ENCODE results near the gene CHCHD3. TPM values are rescaled to one million over a fixed set of nuclear protein-coding genes. Genes with fewer than 3 reads are reported as not detected.
"Not testable (repeated sequence)": the region's sequence is repeated elsewhere in the genome, so short reads cannot be mapped to it uniquely, and the experiment has no call there.

CHCHD3 gene
- total and polyA plus RNA-seq, 4 donors: 25.5 to 37.8 (median 31.8) TPM

- H3K27ac ChIP-seq (ENCODE audit: low read depth in 1 of 2, low read length in 2 of 2): no peak overlapping the region
- no peaks in the 10 kb centered on the region for H3K4me1 ChIP-seq (ENCODE audit: control insufficient read depth in 4 of 4, insufficient read depth in 4 of 4, low read length in 3 of 4)
- no peak for TF ChIP-seq ZBTB33 (IDR thresholded peaks at IDR 0.05)
- no peak for TF ChIP-seq JUND (IDR thresholded peaks at IDR 0.05)
- no peak for TF ChIP-seq NR2F2 (IDR thresholded peaks at IDR 0.05)
- TF ChIP-seq HNF4A (conservative IDR thresholded peaks at IDR 0.05): no peak
- no peak for TF ChIP-seq HNF4G (IDR thresholded peaks at IDR 0.05)
- TF ChIP-seq SP1 (IDR thresholded peaks at IDR 0.05): no peak
- no peak for TF ChIP-seq MAX (IDR thresholded peaks at IDR 0.05)
- no peak overlapping the region for H3K4me3 ChIP-seq (ENCODE audit: low read depth in 1 of 3, low read length in 3 of 3)
- no peak overlapping the region for H3K9ac ChIP-seq (ENCODE audit: low read depth in 1 of 2, low read length in 2 of 2)
- no peaks in the 10 kb centered on the region for H3K27me3 ChIP-seq (ENCODE audit: control insufficient read depth in 4 of 4, insufficient read depth in 4 of 4, low read length in 3 of 4)
- H3K9me3 ChIP-seq (ENCODE audit: control insufficient read depth in 4 of 4, low read length in 3 of 4): no peaks in the 10 kb centered on the region
- 96% methylated on average over 3 of the region's 3 CpGs for WGBS
- H3K36me3 ChIP-seq (ENCODE audit: control insufficient read depth in 4 of 4, insufficient read depth in 3 of 4, low read depth in 1 of 4, low read length in 3 of 4): no peaks in the 10 kb centered on the region
- no peak for DNase-seq (ENCODE audit: low spot score)
Measured at GRCh38 chr7:132907380-132907940, 174.4 kb downstream of the CHCHD3 start.

GRCh38 chr7:132906193-132906835 lies 175.6 kb downstream of the CHCHD3 start:
- H3K36me3 ChIP-seq (ENCODE audit: control insufficient read depth in 4 of 4, insufficient read depth in 3 of 4, low read depth in 1 of 4, low read length in 3 of 4): no peaks in the 10 kb centered on the region
- DNase-seq (ENCODE audit: low spot score): no peak
- no peaks in the 10 kb centered on the region for H3K4me1 ChIP-seq (ENCODE audit: control insufficient read depth in 4 of 4, insufficient read depth in 4 of 4, low read length in 3 of 4)
- H3K9ac ChIP-seq (ENCODE audit: low read depth in 1 of 2, low read length in 2 of 2): no peak overlapping the region
- TF ChIP-seq EGR1 (IDR thresholded peaks at IDR 0.05; ENCODE audit: low read depth in 2 of 2) (no peak), JUND (IDR thresholded peaks at IDR 0.05) (no peak), SP1 (IDR thresholded peaks at IDR 0.05) (no peak), NR2F2 (IDR thresholded peaks at IDR 0.05) (no peak), RXRA (IDR thresholded peaks at IDR 0.05) (no peak), FOXA2 (IDR thresholded peaks at IDR 0.05) (no peak), RAD21 (IDR thresholded peaks at IDR 0.05) (no peak), HNF4A (conservative IDR thresholded peaks at IDR 0.05) (no peak), YY1 (IDR thresholded peaks at IDR 0.05) (no peak), ATF3 (IDR thresholded peaks at IDR 0.05) (no peak), MAX (IDR thresholded peaks at IDR 0.05) (no peak), HNF4G (IDR thresholded peaks at IDR 0.05) (no peak), ZBTB33 (IDR thresholded peaks at IDR 0.05) (no peak)
- TF ChIP-seq, protein P1, sequence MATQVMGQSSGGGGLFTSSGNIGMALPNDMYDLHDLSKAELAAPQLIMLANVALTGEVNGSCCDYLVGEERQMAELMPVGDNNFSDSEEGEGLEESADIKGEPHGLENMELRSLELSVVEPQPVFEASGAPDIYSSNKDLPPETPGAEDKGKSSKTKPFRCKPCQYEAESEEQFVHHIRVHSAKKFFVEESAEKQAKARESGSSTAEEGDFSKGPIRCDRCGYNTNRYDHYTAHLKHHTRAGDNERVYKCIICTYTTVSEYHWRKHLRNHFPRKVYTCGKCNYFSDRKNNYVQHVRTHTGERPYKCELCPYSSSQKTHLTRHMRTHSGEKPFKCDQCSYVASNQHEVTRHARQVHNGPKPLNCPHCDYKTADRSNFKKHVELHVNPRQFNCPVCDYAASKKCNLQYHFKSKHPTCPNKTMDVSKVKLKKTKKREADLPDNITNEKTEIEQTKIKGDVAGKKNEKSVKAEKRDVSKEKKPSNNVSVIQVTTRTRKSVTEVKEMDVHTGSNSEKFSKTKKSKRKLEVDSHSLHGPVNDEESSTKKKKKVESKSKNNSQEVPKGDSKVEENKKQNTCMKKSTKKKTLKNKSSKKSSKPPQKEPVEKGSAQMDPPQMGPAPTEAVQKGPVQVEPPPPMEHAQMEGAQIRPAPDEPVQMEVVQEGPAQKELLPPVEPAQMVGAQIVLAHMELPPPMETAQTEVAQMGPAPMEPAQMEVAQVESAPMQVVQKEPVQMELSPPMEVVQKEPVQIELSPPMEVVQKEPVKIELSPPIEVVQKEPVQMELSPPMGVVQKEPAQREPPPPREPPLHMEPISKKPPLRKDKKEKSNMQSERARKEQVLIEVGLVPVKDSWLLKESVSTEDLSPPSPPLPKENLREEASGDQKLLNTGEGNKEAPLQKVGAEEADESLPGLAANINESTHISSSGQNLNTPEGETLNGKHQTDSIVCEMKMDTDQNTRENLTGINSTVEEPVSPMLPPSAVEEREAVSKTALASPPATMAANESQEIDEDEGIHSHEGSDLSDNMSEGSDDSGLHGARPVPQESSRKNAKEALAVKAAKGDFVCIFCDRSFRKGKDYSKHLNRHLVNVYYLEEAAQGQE (IDR thresholded peaks at IDR 0.05): no peak
- TF ChIP-seq, protein P2, sequence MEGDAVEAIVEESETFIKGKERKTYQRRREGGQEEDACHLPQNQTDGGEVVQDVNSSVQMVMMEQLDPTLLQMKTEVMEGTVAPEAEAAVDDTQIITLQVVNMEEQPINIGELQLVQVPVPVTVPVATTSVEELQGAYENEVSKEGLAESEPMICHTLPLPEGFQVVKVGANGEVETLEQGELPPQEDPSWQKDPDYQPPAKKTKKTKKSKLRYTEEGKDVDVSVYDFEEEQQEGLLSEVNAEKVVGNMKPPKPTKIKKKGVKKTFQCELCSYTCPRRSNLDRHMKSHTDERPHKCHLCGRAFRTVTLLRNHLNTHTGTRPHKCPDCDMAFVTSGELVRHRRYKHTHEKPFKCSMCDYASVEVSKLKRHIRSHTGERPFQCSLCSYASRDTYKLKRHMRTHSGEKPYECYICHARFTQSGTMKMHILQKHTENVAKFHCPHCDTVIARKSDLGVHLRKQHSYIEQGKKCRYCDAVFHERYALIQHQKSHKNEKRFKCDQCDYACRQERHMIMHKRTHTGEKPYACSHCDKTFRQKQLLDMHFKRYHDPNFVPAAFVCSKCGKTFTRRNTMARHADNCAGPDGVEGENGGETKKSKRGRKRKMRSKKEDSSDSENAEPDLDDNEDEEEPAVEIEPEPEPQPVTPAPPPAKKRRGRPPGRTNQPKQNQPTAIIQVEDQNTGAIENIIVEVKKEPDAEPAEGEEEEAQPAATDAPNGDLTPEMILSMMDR (IDR thresholded peaks at IDR 0.05; ENCODE audit: low read depth, low read length, missing input control): no peak
- 88% methylated on average over 7 of the region's 7 CpGs for WGBS
- no peak overlapping the region for H3K27ac ChIP-seq (ENCODE audit: low read depth in 1 of 2, low read length in 2 of 2)
- no peaks in the 10 kb centered on the region for H3K9me3 ChIP-seq (ENCODE audit: control insufficient read depth in 4 of 4, low read length in 3 of 4)
- no peak overlapping the region for H3K4me3 ChIP-seq (ENCODE audit: low read depth in 1 of 3, low read length in 3 of 3)
- no peaks in the 10 kb centered on the region for H3K27me3 ChIP-seq (ENCODE audit: control insufficient read depth in 4 of 4, insufficient read depth in 4 of 4, low read length in 3 of 4)

GRCh38 chr7:132905136-132905535 lies 176.8 kb downstream of the CHCHD3 start:
- H3K9ac ChIP-seq (ENCODE audit: low read depth in 1 of 2, low read length in 2 of 2): not testable (repeated sequence)
- 94% methylated on average over 6 of the region's 6 CpGs for WGBS

More at GRCh38 chr7:132905136-132905535, 176.8 kb downstream of the CHCHD3 start:
- not testable (repeated sequence) for H3K4me3 ChIP-seq (ENCODE audit: low read depth in 1 of 3, low read length in 3 of 3); DNase-seq (ENCODE audit: low spot score); H3K9me3 ChIP-seq (ENCODE audit: control insufficient read depth in 4 of 4, low read length in 3 of 4); H3K27ac ChIP-seq (ENCODE audit: low read depth in 1 of 2, low read length in 2 of 2); H3K36me3 ChIP-seq (ENCODE audit: control insufficient read depth in 4 of 4, insufficient read depth in 3 of 4, low read depth in 1 of 4, low read length in 3 of 4); H3K4me1 ChIP-seq (ENCODE audit: control insufficient read depth in 4 of 4, insufficient read depth in 4 of 4, low read length in 3 of 4); H3K27me3 ChIP-seq (ENCODE audit: control insufficient read depth in 4 of 4, insufficient read depth in 4 of 4, low read length in 3 of 4)

All from liver (tissue), 9 donors.